COR-L47 (cell line): ENCODE data around the gene PCP2.

Experiments used
- DNase-seq: peaks from one replicate; lab custom pipeline; 2025; lab: John Stamatoyannopoulos, UW

PCP2 gene

DNA sequence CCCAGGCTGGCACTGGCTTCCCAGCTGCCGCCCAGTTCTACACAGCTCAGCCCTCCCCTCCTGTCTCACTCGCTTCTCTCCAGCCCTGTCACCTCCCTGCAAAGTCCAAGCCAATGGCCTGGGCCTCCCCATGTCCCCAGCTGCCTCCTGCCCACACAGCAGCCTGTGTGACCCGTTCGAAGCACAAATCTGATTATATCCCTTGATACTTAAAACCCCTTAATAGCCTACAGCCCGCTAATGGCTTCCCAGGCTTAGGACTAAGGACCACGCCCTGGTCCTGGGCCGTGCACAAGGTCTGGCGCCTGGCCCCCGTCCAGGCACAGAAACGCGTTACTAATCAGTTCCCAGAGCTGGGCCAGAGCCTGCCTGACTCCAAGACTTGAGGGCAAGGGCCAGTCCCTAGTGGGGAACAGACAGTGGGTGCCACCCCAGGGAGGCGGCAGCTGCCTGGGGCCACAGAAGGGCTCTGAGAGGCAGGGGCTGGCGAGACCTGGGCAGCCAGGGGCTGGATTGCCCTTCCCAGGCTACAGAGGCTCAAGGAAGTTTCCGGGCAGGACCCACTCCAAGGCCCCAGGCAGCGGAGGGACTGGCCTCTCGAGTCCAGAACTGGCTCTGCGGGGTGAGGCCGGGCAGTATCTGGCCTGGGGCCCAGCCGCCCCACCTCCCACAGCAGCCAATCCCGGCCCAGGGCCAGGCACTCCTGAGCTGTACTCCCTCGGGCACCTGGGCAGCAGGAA is 14.6 kb downstream of the PCP2 start:
- no peak for DNase-seq

DNA sequence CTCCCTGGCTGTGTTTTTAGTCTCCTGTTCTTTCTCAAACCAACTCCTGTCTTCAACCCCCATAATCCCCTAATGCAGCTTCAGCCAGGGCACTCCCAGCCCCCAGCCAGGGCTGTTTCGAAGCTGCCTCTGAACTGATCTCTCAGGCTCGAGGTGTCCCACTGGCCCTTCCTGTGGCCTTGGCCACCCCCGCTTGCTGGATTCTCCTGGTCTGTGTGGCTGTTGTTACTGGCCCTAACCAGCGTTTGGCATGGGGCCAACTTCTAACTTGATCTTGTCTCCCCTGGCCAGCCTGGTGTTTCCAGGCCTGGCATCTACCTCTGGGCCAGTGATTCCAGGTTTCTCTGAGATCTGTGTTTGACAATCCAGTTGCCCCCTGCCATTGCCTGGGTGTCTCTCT is 15.2 kb downstream of the PCP2 start:
- no peak for DNase-seq

DNA sequence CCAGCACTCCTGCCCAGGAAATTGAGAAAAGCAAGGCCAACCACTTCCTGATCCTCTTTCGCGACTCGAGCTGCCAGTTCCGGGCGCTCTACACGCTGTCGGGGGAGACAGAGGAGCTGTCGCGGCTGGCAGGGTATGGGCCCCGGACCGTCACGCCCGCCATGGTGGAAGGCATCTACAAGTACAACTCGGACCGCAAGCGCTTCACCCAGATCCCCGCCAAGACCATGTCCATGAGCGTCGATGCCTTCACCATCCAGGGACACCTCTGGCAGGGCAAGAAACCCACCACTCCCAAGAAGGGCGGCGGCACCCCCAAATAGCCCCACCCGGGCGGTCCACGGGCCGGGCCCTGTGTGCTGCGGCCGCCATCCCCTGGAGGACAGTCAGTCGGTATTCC is 15.8 kb downstream of the PCP2 start:
- no peak for DNase-seq

DNA sequence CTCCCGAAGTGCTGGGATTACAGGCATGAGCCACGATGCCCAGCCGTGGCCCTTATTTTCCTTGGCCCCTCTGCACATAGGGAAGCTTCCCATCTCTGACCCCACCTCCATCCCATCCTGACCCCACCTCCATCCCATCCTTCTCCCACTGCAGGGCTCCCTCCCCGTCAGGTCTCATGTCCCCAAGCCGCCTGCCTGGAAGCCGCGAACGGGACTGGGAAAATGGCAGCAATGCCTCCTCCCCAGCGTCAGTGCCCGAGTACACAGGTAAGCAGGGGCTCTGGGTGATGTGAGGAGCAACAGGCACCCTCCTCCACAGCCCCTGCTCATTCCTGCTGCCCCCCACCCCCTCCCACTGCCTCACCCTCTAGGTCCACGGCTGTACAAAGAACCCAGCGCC is 16.3 kb downstream of the PCP2 start:
- no peak for DNase-seq

DNA sequence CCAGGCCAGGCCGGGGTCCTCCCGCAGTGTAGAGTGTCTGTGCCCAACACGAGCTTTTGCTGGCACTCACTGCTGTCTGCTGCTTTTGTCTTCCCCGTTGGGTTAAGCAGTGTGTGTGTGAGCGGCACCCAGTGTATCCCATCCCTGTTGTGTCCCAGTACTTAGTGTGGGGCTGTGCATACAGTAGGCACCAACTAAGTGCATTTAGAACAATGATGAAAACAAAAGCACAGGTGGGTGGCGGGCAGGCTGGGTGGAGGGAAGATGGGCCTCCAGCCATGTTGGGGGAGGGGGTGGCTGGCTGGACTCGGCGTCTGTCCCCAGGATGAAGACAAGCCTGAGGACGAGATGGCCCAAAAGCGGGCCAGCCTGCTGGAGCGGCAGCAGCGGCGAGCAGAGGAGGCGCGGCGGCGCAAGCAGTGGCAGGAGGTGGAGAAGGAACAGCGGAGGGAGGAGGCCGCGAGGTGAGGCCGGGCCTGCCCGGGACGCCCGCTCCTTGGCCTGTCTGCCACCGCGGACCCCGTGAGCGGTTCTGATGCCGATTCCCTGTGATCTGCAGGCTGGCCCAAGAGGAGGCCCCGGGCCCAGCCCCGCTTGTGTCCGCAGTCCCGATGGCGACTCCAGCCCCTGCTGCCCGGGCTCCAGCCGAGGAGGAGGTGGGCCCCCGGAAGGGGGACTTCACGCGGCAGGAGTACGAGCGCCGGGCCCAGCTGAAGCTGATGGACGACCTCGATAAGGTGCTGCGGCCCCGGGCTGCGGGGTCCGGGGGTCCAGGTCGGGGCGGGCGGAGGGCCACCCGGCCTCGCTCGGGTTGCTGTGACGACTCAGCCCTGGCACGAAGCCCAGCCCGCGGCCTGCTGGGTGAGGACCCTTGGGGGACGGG is 18.4 kb downstream of the PCP2 start:
- no peak for DNase-seq

DNA sequence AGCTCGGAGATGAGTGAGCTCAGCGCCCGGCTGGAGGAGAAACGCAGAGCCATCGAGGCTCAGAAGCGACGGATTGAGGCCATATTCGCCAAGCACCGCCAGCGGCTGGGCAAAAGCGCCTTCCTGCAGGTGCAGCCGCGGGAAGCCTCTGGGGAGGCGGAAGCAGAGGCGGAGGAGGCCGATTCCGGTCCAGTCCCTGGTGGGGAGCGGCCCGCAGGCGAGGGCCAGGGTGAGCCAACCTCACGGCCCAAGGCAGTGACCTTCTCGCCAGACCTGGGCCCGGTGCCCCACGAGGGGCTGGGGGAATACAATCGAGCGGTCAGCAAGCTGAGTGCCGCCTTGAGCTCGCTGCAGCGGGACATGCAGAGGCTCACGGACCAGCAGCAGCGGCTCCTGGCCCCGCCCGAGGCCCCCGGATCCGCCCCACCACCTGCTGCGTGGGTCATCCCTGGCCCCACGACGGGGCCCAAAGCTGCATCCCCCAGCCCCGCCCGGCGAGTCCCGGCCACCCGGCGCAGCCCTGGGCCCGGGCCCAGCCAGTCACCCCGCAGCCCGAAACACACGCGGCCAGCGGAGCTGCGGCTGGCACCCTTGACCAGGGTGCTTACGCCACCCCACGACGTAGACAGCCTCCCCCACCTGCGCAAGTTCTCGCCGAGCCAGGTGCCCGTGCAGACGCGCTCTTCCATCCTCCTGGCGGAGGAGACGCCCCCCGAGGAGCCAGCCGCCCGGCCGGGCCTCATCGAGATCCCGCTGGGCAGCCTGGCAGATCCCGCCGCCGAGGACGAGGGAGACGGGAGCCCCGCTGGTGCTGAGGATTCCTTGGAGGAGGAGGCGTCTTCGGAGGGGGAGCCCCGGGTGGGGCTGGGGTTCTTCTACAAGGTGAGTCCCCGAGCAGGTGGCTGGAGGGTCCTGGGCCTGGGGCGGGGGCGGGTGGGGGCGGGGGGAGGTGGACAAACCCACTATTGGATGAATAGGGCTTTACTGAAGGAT is 20.9 kb downstream of the PCP2 start:
- no peak for DNase-seq

DNA sequence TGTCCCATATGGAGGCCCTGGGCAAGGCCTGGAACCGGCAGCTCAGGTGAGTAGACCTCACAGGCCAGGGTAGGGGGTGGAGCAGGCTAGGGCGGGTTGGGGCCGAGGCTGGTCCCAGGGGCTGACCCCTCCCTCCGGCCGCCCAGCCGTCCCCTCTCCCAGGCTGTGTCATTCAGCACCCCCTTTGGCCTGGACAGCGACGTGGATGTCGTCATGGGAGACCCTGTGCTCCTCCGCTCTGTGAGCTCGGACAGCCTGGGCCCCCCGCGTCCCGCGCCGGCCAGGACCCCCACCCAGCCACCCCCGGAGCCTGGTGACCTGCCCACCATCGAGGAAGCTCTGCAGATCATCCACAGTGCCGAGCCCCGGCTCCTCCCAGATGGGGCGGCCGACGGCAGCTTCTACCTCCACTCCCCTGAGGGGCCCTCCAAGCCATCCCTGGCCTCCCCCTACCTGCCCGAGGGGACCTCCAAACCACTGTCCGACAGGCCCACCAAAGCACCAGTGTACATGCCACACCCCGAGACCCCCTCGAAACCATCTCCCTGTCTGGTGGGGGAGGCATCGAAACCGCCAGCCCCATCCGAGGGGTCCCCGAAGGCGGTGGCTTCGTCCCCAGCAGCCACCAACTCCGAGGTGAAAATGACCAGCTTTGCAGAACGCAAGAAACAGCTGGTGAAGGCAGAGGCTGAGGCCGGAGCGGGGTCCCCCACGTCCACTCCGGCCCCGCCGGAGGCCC is 21.8 kb downstream of the PCP2 start:
- DNase-seq = no peak

DNA sequence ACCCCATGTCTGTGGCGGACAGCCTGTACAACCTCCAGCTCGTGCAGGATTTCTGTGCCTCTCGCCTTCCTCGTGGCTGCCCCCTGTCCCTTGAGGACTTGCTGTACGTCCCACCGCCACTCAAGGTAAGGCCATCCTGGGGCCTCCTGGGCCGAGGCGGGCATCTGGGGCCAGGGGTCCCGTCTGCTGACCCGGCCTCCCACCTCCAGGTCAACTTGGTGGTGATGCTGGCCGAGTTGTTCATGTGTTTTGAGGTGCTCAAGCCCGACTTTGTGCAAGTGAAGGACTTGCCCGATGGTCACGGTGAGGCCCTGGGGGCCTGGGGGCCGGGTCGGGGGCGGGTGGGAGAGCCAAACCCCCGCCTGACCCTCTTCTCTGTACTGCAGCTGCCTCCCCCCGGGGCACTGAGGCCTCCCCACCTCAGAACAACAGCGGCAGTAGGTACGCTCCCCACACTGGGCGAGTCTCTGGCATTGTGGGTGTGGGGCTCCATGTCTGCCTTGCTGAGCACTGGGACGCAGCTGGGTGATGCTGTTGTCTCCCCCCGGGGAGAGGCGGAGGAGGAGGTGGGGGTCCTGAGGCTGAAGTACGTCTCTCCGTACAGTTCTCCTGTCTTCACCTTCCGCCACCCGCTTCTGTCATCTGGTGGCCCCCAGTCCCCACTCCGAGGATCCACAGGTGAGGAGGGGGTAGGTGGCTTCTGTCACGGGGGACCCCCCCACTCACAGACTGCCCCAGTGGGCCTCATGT is 22.9 kb downstream of the PCP2 start:
- DNase-seq = no peak

DNA sequence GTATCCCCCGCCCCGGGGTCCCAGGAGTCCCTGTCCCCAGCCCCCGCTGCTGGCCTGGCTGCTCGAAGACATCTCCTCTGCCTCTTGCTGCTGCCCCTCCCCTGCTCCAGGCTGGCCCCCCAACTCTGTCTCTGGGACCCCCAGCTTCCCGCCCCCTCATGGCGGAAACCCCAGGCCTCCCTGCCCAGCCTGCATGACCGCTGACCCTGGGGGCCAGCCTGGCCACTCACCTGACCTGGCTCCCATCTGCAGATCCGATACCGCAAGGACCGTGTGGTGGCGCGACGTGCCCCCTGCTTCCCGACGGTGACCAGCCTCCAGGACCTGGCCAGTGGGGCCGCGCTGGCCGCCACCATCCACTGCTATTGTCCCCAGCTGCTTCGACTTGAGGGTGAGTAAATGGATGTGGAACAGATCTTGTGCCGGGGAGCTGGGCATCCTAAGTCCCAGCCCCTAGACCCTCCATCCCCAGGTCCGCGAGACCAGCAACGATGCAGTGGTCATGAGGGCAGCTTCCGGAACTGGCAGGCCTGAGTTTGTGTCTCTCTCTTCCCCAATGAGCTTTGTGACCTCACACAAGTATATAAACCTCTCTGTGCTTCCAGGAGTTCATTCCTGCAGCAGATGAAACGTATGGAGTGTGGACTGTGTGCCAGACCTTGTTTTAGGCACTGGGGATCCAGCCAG is 25.5 kb downstream of the PCP2 start:
- DNase-seq = no peak

DNA sequence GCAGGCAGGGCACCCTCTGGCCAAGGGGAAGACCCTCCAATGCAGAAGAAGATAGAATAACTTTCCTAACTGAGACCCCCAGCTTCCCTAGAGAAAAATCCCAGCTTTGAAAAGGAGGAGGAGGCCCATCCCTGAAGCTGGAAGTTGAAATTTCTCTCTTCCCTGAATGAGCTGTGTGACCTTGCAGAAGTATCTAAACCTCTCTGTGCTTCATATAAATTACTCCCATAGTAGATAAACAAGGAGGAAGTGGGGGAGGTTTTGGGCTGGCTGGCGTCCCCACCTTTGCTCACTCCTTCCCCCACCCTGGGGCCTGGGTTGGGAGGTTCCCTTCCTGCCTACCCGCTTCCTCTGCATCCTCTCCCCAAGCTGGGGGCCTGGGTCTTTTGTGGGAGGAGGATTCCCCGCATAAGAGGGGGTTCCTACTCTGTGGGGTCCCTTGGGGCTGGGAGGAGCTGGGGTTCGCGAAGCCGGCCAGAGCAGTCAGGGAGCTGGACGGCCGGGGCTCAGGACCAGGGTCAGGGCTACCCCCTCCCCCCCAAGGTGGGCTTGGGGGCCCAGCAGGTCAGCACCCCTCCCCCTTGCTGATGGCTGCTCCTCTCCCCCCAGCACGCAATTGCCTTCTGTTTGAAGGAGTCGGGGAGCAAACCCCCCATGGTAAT is 26.2 kb downstream of the PCP2 start:
- no peak for DNase-seq

DNA sequence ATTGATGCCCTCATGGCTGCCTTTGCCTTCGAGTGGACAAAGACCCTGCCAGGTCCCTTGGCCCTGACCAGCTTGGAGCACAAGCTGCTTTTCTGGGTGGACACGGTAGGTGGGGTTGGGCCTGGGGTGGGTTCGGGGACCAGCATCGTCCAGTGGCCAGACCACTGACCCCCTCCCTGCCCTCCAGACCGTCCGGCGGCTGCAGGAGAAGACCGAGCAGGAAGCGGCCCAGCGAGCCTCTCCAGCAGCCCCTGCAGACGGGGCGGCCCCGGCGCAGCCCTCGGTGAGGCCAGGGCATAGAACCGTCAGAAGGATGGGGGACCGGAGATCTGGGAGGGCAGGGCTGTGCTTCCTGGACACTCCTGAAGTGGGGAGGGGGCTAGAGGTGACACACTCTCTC is 27.2 kb downstream of the PCP2 start:
- DNase-seq = no peak

DNA sequence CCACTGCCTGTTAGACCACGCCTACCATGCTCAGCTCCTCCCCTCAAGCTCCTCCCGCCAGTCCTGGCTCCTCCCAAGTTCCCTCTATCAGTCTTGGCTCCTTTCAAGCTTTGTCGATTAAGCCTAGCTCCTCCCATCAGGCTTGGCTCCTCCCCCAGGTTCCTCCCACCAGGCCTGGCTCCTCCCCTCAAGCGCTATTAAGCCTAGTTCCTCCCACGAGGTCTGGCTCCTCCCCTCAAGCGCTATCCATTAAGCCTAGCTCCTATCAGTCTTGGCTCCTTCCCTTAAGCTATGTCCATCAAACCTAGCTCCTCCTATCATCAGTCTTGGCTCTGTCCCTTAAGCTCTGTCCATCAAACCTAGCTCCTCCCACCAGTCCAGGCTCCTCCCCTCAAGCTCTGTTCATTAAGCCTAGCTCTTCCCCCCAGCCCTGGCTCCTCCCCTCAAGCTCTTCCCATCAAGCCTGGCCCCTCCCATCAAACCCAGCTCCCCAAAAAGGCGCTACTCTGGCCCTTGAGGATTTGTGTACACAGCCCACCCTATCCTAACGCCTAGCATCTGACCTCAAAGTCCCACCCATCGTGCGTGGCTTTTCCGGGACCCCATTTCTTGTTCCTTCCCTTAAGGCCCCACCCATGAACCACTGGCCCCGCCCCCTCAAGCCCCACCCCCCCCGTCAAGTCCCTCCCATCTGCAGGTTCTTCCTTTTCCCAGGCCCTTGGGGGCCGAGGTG is 27.9 kb downstream of the PCP2 start:
- DNase-seq = no peak

DNA sequence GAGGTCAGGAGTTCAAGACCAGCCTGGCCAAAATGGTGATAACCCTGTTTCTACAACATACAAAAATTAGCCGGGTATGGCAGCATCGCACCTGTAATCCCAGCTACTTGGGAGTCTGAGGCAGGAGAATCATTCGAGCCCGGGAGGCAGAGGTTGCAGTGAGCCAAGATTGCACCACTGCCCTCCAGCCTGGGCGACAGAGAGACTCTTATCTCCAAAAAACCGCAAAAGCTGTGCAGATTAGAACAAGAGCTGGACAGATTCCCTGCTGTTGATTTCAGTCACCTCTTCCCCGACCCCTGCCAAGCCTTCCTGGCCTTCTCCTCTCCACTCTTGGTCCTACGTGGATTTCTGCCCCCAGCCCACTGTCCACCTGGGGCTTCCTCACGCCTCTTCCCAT is 29.6 kb downstream of the PCP2 start:
- no peak for DNase-seq

DNA sequence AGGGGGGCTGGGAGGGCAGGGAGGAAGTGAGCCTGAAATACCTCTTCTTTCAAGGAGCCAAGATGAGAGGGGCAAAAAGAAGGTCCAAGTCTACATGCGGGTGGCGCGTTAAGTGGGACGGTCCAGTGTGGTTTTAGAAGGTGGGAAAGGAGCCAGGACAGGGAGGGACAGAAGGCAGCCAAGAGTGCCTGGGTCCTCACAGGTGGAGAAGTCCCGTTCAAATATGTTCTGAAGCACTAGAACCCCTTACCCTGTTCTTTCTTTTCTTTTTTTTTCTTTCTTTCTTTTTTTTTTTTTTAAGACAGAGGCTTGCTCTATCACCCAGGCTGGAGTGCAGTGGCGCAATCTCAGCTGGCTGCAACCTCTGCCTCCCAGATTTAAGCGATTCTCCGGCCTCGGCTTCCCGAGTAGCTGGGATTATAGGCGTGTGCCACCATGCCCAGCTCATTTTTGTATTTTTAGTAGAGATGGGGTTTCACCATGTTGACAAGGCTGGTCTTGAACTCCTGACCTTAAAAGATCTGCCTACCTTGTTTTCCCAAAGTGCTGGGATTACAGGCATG is 30.5 kb downstream of the PCP2 start:
- no peak for DNase-seq

DNA sequence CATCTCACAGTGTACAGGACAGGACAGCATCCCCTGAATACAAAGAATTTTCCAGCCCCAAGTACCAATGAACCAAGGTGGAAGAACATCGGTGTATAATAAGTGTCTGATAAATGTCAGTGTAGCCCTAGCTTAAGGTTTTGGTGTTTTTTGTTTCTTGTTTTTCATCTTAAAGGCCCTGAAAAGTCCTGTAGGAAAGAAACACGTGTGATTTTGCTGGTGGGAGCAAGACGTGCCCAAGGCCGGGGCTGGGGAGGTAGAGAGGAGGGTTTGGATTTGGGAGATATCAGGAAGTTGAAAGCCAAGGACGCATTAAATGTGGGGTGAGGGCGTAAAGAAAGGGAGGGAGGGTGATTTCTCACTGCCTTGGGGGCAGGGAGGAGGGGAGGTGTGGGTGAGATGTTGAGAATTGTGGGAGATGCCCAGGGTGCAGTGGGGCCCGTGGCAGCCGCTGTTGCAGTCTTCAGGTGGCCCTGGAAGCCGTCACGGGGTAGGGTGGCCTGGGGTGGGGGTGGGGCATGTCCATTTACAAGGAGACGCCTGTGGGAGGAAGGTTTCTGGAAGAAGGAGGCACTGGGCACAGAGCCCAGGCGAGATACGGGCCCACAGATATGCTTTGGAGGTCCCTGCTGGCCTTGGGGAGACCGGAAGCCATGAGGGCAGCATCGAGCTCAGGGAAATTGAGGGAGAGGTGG is 31.1 kb downstream of the PCP2 start:
- no peak for DNase-seq

DNA sequence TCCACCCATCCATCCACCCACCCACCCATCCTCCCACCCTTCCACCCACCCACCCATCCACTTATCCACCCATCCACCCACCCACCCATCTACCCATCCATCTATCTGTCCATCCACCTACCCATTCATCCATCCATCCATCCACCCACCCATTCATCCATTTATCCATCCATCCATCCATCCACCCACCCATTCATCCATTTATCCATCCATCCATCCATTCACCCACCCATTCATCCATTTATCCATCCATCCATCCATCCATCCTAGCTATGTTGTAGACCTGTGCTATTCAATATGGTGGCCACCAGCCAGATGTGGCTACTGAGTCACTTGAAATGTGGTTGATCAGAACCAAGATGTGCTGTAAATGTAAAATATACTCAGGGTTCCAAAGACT is 32.8 kb downstream of the PCP2 start:
- DNase-seq = no peak

DNA sequence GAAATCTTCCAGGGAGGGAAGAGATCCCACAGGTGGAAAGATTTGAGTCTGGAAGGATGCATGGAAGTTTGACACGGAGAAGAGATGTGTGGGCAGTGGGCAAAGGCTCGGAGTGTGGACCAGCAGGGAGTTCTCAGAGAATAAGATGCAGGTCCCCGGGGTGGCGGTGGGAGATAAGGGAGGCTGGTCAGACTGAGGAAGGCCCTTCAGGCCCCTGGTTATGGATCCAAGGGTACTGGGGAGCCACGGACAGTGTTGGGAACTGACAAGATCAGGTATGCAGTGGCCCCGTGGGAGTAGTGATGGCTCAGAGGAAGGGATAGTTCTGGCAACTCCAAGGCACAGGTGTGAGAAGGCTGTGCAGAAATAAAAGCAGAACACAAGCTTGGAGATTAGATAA is 35.3 kb downstream of the PCP2 start:
- DNase-seq = no peak

DNA sequence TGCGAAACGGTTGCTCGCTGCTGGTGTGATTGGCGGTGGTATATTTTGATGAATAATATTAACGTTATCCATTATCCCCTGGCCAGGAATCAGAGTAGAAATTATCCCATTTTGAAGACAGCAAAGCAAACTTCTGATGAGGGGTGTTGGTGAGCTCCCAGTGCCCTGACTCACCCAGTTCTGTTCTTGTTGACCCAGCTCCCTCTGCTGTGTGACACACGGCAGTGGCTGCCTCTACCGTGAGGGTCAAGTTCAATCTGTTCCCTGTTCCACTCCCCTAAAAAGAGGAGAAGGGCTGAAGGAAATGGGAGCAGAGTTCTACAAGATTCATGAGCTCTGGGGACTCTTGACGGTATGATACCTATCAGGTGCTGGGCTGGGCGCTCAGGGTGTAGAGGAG is 35.8 kb downstream of the PCP2 start:
- no peak for DNase-seq
